ENCODE measurements around the gene GRB10.

DNA sequence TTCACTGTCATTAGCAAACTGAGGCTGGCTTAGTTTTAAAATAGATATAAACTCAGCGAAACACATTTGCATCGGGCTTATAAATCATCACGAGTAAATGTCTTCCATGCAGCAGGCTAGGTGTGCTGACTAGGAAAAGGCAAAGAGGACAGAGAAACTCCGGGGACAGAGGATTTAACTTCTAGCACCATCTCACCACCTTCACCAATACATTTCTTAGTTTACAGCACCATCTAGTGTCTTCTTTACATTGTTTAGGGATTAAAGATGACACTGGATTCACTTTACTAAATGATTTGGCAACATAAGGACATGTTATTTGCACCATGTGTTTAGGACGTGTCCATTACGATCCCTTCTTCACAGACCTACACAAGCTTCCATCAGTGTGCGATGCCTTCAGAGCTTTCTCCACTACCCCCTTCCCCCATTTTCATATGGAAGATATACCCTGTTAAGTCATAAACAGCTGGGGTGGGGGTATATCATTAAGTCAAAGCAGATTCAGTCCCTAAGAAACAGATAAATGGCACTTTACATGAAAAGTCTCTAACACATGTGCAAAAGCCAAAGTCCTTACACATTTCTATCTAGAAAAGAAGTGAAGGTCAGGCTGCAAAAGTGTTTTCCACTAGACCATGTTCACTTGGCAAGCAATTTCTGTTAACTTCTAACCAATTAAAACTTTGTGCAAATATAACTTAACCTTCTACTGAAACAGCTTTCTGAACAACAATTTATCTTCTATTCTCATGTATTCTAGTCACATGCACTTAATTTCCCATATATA is 103.3 kb downstream of the GRB10 start:
- no peak for TF ChIP-seq TAF1 (IDR thresholded peaks at IDR 0.05; ENCODE audit: borderline replicate concordance, low read depth, low read length)
- no peak for TF ChIP-seq POLR2A (IDR thresholded peaks at IDR 0.05; ENCODE audit: low read depth, low read length)

Measured in GM12892 (cell line).